Kasumi-1 (cell line): ENCODE measurements around the gene OR5W2.
A peak's percentile ranks its signal among the peaks of the same experiment; 100 is the strongest.
"Not testable (repeated sequence)": the region's sequence is repeated elsewhere in the genome, so short reads cannot be mapped to it uniquely, and the experiment has no call there.

Experiments used
- DNase-seq, 2 experiments: peaks; one replicate each; lab custom pipeline; 2025; lab: John Stamatoyannopoulos, UW

The OR5W2 gene

GRCh38 chr11:55914482-55914881 is at the start of gene OR5W2:
Gene OR5W2, minus strand, starts transcription at chr11:55914582. Its CDS starts 0 bp downstream, at chr11:55914582.
- no peak for DNase-seq

GRCh38 chr11:55956521-55956920 is 42.1 kb upstream of the OR5W2 start:
- DNase-seq: no peak

- DNase-seq: no peak
Observed at GRCh38 chr11:55949330-55949729, 34.9 kb upstream of the OR5W2 start.

- peak; percentile 59 to 71 for DNase-seq
Observed at GRCh38 chr11:55942785-55943392, 28.5 kb upstream of the OR5W2 start.

- DNase-seq: no peak
Observed at GRCh38 chr11:55936300-55936699, 21.9 kb upstream of the OR5W2 start, which contains the start of gene OR5I1. Gene OR5I1, minus strand, starts transcription at chr11:55936400. Its CDS starts 0 bp downstream, at chr11:55936400.

- DNase-seq: no peak
Observed at GRCh38 chr11:55920537-55920936, 6.2 kb upstream of the OR5W2 start.

GRCh38 chr11:55902308-55902707 is 12.1 kb downstream of the OR5W2 start:
- no peak for DNase-seq

- DNase-seq: no peak
Observed at GRCh38 chr11:55895216-55895615, 19.2 kb downstream of the OR5W2 start.

GRCh38 chr11:55885481-55885880 is 28.9 kb downstream of the OR5W2 start:
- DNase-seq: not testable (repeated sequence)

GRCh38 chr11:55884995-55885394 is 29.4 kb downstream of the OR5W2 start:
- not testable (repeated sequence) for DNase-seq

- not testable (repeated sequence) for DNase-seq
Observed at GRCh38 chr11:55882997-55883396, 31.4 kb downstream of the OR5W2 start, which contains the start of gene TRIM51. Gene TRIM51, plus strand, starts transcription at chr11:55883297. Its CDS starts 2,132 bp downstream, at chr11:55885429.

- DNase-seq: not testable (repeated sequence)
Observed at GRCh38 chr11:55873146-55873545, 41.2 kb downstream of the OR5W2 start.

GRCh38 chr11:55872731-55873130 is 41.7 kb downstream of the OR5W2 start:
- not testable (repeated sequence) for DNase-seq

- not testable (repeated sequence) for DNase-seq
Observed at GRCh38 chr11:55867354-55867753, 47.0 kb downstream of the OR5W2 start.
